RWPE2 (cell line): ENCODE results near the gene PRSS22.

Source experiments
- ATAC-seq: fragments of 200-7000 bp; cut with Tn5 transposase; 3 replicates; pipeline ENCODE4 v1.9.1; 2021; ENCODE audit warnings: low read depth
- DNase-seq: peaks from one replicate; pipeline ENCODE4 v3.0.0-alpha.2; 2020; ENCODE audit warnings: low spot score
- H3K27ac ChIP-seq: fragments of 450-650 bp; 2 replicates; pipeline ENCODE4 v1.5.1; 2017; ENCODE audit warnings: mild to moderate bottlenecking; ENCODE audit not compliant: poor library complexity, severe bottlenecking
- H3K27me3 ChIP-seq: fragments of 250-450 bp; sonication (Bioruptor Pico); 2 replicates; pipeline ENCODE4 v1.5.1; 2021; ENCODE audit warnings: mild to moderate bottlenecking, moderate library complexity; ENCODE audit not compliant: insufficient read depth, poor library complexity, severe bottlenecking
- H3K36me3 ChIP-seq: fragments of 250-450 bp; sonication (Bioruptor Pico); 2 replicates; pipeline ENCODE4 v1.5.1; 2020; ENCODE audit warnings: low read depth, mild to moderate bottlenecking, moderate library complexity
- H3K4me1 ChIP-seq: fragments of 250-450 bp; sonication (Bioruptor Pico); 2 replicates; pipeline ENCODE4 v1.5.1; 2021; ENCODE audit warnings: mild to moderate bottlenecking, moderate library complexity; ENCODE audit not compliant: insufficient read depth, poor library complexity, severe bottlenecking
- H3K4me3 ChIP-seq: fragments of 250-450 bp; sonication (Bioruptor Pico); 2 replicates; pipeline ENCODE4 v1.5.1; 2021; ENCODE audit warnings: mild to moderate bottlenecking, moderate library complexity; ENCODE audit not compliant: severe bottlenecking
- H3K9me3 ChIP-seq: fragments of 250-450 bp; sonication (Bioruptor Pico); 2 replicates; pipeline ENCODE4 v1.5.1; 2021; ENCODE audit warnings: mild to moderate bottlenecking, moderate library complexity; ENCODE audit not compliant: severe bottlenecking
- TF ChIP-seq, protein P1 (sequence below): fragments of 450-650 bp; IDR thresholded peaks from one replicate; pipeline ENCODE4 v1.5.1; 2017; ENCODE audit warnings: mild to moderate bottlenecking, moderate library complexity; ENCODE audit not compliant: poor library complexity, severe bottlenecking

The PRSS22 gene

DNA sequence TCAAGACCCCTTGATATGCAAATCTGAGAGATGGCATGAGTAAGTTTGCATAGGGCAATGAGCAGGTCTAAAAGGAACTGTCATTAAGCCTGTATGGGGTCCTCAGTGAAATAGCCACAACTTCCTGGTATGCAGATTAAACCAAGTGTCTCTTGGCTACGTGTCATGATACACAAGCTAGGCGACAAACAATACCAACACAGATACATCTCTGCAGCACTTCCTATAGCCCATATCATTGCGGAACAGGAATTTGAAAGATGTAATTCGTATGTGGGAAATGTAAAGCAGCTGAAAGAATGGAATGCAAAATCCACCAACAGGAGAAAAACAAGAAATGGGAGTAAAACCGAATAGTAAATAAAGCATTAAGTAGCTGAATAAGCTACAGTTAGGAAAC is 12.9 kb downstream of the PRSS22 start:
- H3K4me1 ChIP-seq, result peaks cover 17% of the 10 kb centered on the region
- ATAC-seq (no peak), DNase-seq (no peak)
- H3K27me3 ChIP-seq, result no peaks in the 10 kb centered on the region
- TF ChIP-seq, protein P1, sequence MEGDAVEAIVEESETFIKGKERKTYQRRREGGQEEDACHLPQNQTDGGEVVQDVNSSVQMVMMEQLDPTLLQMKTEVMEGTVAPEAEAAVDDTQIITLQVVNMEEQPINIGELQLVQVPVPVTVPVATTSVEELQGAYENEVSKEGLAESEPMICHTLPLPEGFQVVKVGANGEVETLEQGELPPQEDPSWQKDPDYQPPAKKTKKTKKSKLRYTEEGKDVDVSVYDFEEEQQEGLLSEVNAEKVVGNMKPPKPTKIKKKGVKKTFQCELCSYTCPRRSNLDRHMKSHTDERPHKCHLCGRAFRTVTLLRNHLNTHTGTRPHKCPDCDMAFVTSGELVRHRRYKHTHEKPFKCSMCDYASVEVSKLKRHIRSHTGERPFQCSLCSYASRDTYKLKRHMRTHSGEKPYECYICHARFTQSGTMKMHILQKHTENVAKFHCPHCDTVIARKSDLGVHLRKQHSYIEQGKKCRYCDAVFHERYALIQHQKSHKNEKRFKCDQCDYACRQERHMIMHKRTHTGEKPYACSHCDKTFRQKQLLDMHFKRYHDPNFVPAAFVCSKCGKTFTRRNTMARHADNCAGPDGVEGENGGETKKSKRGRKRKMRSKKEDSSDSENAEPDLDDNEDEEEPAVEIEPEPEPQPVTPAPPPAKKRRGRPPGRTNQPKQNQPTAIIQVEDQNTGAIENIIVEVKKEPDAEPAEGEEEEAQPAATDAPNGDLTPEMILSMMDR, result no peak
- H3K9me3 ChIP-seq, result no peaks in the 10 kb centered on the region
- no peaks in the 10 kb centered on the region for H3K36me3 ChIP-seq
- H3K4me3 ChIP-seq, result no peak overlapping the region
- no peak overlapping the region for H3K27ac ChIP-seq

DNA sequence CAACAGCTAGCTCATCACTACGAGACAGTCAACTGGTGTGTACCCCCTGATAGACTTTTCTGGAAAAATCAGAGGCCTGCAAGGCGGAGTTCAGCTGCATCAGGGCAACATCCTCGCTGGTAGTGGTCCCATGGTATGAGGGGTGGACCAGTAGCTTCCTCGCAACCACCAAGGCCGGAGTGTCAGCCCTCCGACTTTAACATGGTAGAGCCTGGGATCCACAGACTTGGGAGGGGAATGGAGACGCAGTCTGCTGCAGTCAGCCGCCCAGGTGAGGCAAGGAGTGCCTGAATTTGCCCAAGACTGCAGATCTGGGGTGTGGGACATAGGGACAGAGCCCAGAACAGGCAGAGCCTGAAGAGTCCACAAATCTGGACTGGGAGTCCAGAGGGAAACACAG is 14.4 kb downstream of the PRSS22 start:
- TF ChIP-seq, protein P1, result no peak
- Histone ChIP-seq H3K4me3 (no peak overlapping the region), H3K27ac (no peak overlapping the region), H3K4me1 (peaks cover 17% of the 10 kb centered on the region), H3K36me3 (no peaks in the 10 kb centered on the region), H3K9me3 (no peaks in the 10 kb centered on the region), H3K27me3 (no peaks in the 10 kb centered on the region)
- ATAC-seq (no peak), DNase-seq (no peak)

DNA sequence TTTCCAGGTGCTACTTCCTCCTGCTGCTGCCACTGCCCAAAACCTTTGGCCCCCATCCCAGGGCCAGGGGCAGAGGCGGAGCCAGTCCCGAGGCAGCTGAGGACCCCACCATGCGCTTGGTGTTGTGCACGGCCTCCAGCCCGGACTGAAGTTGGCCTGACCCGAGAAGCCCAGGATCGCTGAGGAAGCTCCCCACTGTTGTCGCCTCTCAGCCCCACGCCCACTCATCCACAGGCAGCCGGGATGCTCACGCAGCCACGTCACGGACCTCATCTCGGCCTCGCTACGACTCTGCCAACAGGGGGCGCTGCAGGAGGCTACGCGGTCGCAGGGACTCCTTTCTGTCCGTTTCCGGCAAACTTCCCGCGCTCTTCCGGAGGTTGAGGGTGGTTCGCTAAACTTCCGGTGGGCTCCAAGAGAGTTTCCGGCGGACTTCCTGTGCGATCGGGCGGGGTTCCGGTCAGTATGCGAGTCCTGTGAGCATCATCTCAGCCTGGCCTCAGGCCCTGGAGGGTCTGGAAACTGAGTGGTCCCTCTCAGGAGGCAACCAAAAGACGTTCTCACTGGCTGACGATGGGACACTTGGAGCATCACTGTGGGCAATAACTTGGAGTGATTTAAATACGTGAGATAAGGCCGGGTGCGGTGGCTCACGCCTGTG is 15.5 kb downstream of the PRSS22 start:
- Histone ChIP-seq H3K4me3 (no peak overlapping the region), H3K9me3 (no peaks in the 10 kb centered on the region), H3K36me3 (no peaks in the 10 kb centered on the region), H3K4me1 (peaks cover 16% of the 10 kb centered on the region), H3K27me3 (no peaks in the 10 kb centered on the region), H3K27ac (no peak overlapping the region)
- peak; percentile 59 for DNase-seq
- ATAC-seq, result no peak
- TF ChIP-seq, protein P1, result peak; percentile 37

DNA sequence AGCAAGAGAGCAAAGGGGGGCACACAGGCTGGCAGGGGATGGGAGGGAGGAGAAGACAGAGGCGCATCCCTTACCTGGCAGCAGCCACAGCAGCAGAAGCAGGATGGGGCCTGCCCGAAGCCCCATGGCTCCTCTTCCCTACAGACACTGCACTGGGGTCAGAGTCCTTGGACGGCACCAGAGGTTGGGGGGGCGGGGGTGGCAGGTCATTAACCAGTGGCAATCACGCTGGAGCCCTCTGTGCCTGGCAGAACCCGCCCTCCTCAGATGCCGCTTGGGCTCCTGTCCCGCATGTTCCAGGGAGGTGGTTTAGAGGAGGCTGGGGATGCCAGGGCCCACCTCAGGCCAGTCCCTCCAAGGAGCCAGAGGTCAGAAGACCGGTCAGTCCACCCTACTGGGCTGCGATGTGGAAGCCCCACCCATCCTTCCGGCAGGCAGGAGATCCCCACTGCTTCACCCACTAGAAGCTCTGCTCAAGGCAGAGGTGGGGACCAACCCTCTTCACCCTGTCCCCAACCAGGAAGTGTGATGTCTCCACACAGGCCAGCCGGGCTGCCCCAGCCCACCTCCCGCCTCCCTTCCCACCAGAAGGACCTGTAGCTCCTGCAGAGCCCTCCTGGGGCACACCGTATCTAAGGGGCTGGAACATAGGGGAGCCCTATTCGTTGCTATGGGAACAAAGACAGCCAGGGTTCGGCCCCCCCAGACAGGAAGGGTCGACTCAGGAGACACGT is 16.2 kb downstream of the PRSS22 start:
- ATAC-seq (no peak), DNase-seq (peak; percentile 50)
- no peak overlapping the region for H3K27ac ChIP-seq
- H3K4me1 ChIP-seq, result peaks cover 12% of the 10 kb centered on the region
- TF ChIP-seq, protein P1, result no peak
- H3K9me3 ChIP-seq, result no peaks in the 10 kb centered on the region
- H3K4me3 ChIP-seq, result no peak overlapping the region
- no peaks in the 10 kb centered on the region for H3K27me3 ChIP-seq
- no peaks in the 10 kb centered on the region for H3K36me3 ChIP-seq

DNA sequence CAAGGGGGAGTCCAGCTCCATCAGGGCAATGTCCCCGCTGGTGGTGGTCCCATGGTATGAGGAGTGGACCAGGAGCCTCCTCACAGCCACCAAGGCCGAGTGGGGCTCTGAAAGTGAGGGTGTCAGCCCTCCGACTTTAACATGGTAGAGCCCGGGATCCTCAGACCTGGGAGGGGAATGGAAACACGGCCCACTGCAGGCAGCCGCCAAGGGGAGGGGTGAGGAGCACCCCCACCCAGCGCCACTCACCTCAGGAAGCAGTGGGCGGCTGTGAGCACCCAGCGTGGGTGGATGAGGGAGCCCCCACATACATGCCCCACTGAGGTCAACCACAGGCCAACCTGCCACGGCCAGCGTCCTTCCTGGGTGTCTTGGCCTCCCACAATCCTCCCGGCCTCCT is 17.1 kb downstream of the PRSS22 start:
- ATAC-seq, result no peak
- TF ChIP-seq, protein P1, result no peak
- H3K4me1 ChIP-seq, result peaks cover 12% of the 10 kb centered on the region
- DNase-seq, result no peak
- H3K4me3 ChIP-seq, result no peak overlapping the region
- H3K27me3 ChIP-seq, result no peaks in the 10 kb centered on the region
- H3K36me3 ChIP-seq, result no peaks in the 10 kb centered on the region
- H3K9me3 ChIP-seq, result no peaks in the 10 kb centered on the region
- H3K27ac ChIP-seq, result no peak overlapping the region
